T follicular helper cell (primary cell): ENCODE results near the gene RNF220.
"Not testable (repeated sequence)": the region's sequence is repeated elsewhere in the genome, so short reads cannot be mapped to it uniquely, and the experiment has no call there.

Experiments used
- DNase-seq: peaks from one replicate; pipeline ENCODE4 v3.0.0-alpha.2; 2020; ENCODE audit warnings: low read depth

The RNF220 gene

GRCh38 chr1:44549510-44549909 is 144.5 kb downstream of the RNF220 start:
- no peak for DNase-seq

- DNase-seq, result no peak
Measured at GRCh38 chr1:44553127-44553758, 148.2 kb downstream of the RNF220 start.

- DNase-seq, result no peak
Measured at GRCh38 chr1:44553771-44554170, 148.7 kb downstream of the RNF220 start.

DNA sequence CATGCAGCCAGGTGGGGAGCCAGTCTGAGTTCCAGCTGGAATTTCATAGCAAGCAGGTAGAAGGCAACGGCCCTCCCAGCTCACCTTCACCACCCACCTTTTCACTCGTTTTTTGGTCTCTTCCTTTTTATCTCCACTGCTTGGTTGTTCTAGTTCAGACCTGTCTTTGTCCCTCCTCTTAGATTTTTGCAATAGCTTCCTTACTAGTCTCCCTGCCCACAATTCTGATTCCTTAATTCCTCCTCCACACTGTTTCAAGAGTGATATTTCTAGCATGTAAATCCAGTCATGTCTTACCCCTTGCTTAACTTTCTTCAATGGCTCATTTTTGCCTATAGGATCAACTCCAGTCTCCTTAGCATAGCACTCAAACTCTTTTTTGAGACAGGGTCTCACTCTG is 149.7 kb downstream of the RNF220 start:
- DNase-seq, result no peak

- no peak for DNase-seq
Measured at GRCh38 chr1:44557778-44558177, 152.7 kb downstream of the RNF220 start.

GRCh38 chr1:44558883-44559282 is 153.8 kb downstream of the RNF220 start:
- DNase-seq, result no peak

DNA sequence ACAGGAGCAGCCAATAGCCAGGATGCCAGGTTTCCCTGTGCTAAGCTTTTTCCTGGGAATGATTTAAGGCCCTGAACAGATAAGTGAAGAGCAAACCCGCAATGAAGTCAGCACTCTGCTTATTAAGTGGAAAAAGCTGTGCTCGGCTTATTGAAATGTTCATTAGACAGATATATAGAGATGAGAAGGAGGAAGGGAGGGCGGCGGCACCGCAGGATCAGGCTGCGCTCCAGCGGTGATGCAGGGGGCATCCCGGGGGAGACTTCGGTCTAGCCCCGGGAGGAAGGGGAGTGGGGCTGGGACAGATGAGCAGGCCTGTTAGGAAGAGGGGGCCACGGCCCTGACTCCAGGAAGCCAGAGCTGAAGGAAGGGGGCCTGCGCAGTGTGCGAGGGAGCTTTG is 154.3 kb downstream of the RNF220 start:
- DNase-seq, result no peak

GRCh38 chr1:44559913-44560312 is 154.9 kb downstream of the RNF220 start:
- no peak for DNase-seq

- DNase-seq, result not testable (repeated sequence)
Measured at GRCh38 chr1:44560696-44561095, 155.6 kb downstream of the RNF220 start.

- no peak for DNase-seq
Measured at GRCh38 chr1:44565259-44565750, 160.2 kb downstream of the RNF220 start.

DNA sequence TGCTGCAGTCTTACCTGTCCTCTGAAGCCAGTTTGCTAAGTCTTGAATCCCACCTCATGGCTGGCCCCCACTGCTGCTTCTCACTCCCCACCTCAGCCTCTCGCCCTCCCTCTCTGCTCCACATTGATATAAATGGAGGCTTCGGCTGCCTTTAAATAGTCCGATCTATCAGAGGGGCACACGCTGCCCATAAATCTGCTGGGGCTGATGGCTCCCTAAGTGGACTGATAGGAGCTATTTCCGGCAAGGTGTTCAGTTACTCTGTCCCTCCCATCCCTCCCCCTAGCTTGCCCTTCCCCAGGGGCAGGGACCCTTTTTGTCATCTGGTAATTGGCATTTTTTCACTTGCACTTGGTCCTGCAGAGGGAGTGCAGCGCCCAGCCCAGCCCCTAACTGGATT is 160.8 kb downstream of the RNF220 start:
- DNase-seq, result no peak

DNA sequence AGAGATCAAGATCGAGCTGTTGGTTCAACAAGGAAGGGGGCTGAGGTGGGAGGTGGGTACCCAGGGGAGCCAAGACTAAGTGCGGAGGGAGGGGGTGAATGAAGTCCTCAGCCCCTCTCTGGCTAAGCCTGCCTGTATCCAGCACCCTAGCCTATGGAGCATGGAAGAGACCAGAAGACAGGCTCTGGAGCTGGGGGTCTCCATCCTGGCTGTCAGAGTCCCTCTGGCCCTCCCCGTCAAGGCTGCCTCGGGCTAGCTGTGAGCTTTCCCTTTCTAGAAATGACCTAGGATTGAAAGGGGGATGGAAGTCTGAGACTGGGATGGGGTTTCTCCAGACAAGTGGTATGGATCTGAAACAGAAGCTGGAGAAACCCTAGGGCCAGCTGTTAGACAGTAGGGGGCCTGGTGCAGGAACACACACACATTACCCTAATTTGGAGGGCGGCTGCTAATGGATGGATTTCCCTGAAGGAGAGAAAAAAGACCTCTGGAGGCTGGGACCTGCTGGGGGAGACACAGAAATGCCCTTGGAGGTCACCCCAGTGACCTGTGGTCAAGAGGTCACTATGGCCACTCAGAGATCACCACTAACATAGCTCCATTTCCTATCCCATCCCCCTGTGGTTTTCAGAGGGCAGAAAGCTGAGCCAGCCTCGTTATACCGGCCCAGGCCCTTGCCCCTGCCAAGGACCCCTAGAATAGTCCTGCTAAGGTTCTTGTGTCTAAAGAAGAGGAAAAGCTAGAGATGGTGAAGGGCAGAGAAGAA is 161.4 kb downstream of the RNF220 start:
- DNase-seq, result no peak

DNA sequence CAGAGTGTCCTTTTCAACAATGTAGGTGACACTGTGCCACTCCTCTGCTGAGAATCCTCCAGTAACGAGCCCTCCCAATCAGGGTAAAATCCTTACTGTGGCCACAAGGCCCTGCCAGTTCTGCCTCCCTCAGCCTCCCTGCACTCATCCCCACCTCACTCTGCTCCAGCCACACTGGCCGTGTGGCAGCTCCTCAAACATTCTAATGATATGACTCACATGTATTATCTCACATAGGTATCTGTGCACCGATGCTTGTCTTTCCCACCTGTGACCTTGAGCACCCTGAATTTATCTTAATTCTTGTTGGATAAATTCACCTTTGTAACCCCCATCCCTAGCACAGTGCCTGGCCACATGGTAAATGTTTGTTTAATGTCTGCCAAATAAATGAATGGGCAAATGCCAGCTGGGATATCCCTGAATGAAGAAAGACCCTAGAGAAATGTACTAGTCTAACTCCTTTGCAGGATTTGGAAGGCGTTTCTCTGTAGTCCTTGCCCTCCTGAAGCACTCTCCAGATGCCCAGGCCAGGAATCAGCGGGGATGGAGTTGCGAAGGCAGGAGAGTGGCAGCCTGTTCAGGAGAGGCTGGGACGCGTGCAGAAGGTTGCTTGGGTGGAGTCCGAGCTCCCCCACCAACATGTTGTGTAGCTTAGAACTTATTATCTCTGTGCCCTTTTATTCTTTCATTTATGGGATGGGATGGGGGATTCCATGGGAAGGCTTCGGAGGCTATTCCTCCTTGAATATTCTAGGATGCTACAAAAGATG is 163.3 kb downstream of the RNF220 start:
- DNase-seq, result no peak

DNA sequence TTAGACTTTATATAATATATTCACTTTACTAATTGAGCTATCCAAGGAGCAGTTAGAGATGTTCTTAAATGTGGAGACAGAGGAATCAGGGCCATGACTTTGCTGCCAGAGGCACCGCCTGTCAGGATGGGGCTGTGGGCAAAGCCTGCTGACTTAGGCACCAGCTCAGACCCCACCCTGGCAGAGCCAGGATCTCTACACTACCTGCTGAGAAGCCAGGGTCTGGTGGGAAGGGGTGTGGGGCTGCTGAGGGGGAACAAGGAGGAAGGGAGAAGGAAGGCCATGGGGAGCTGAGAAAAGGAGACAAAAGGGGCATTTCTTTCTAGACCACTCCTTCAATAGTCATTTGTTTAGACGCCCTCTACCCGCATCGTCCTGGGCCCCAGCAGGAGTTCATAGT is 164.4 kb downstream of the RNF220 start:
- DNase-seq, result no peak

DNA sequence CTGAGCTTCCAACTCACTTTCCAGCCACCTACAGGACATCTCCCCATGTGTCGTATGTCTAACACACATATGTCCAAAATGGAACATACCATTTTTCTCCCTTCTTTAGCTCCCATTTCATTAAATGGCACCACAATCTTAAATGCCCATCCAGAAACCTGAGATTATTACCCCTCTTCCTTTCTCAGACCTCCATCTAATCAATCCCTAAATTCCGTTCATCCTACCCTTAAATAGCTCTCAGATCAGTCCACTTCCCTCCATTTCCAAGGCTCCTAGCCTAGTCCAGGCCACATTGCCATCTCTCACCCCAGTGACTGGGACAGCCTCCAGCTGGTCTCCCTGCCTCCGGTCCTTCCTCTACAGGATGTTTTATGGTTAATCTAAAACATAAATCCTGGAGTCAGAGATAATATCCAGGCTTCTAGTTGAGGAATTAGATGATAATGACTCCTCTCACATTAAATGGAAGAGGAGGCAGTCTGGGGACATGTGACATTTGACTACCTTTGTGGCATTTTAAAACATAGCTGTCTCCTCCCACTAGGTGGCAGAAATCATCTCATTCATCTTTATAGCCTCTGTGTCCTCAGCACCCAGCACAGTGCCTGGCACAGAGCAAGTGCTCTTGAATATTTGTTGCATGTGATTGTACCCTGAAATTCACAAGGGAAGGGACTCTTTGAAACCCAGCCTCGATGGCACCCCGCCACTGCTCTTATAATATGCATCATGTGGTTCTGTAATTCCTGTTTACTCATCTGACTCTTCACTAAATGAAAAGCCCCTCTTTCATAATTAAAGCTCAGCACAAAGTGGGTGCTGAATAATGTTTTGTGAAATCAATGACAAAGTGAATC is 166.9 kb downstream of the RNF220 start:
- no peak for DNase-seq

GRCh38 chr1:44572572-44572879 is 167.5 kb downstream of the RNF220 start:
- no peak for DNase-seq

- no peak for DNase-seq
Measured at GRCh38 chr1:44575396-44575795, 170.3 kb downstream of the RNF220 start.

GRCh38 chr1:44576456-44577150 is 171.5 kb downstream of the RNF220 start:
- DNase-seq, result no peak

DNA sequence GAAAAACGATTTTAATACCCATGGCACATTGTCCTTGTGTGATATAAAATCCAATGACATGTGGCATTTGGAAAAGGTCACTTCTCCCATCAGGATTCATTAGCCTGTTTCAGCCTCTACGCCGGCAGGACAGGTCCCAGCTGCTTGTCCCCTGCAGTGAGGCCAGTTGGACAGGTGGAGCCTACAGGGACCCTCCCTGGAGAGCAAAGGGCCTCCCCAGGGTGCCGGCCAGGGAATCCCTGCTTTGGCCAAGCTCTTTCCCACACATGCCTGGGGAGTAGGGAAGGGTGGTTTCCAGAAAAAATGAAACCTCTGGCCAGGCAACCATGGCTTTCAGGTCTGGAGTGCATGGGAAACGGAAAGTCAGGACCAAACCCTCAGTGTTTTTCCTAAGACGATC is 176.2 kb downstream of the RNF220 start:
- DNase-seq, result no peak

DNA sequence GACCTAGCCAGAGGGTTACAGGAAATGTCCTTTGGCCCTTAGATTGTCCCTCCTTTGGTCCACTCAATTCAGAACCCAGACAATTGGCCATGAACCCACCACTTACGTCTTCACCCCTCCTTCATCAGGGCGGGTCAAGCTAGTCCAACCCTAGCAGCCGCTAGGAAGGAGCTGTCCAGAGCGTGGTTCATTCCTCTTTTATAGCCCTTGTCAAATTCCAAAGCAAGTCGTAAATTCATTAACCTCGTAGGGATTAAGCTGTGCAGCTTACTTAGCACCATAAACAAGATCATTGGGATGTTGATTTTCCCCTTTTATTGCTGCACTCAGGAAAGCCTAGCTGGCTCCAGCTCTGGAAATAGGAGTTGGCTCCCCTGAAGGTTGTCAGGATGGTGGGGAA is 179.1 kb downstream of the RNF220 start:
- DNase-seq, result no peak

DNA sequence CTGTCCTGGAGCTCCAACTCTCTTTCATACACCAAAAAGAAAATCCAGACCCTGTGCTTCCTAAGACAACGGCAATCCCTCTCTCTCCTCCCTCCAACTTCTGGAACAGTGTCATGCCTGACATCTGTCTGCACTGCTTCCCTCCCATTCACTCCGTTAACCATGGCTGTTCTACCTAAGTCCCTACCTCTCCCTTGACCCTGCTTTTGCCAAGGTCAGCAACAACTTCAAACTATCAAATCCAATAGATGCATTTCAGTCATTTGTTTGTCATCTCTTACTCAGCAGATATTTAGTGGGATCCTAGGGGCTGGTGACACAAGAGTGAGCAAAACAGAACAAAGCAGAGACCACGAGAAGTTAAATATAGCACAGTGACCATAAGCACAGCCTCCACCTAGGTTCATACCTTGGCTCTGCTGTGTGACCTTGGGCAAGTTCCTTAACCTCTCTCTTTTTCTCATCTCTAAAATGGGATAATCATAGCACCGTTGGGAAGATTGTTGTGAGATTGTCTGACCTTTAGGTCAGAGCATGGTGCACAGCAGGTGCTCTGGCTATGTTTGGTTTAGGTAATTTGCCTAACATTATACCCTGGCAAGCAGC is 180.4 kb downstream of the RNF220 start:
- DNase-seq, result no peak
